AG09309 (cell line): ENCODE data around the gene TTC28.
"Not testable (repeated sequence)": the region's sequence is repeated elsewhere in the genome, so short reads cannot be mapped to it uniquely, and the experiment has no call there.

ENCODE experiments used
- DNase-seq: peaks from one replicate; pipeline ENCODE4 v3.0.0-alpha.2; 2010; ENCODE audit warnings: low read depth
- H3K4me3 ChIP-seq: 2 replicates; pipeline ENCODE4 v1.5.1; 2011; ENCODE audit warnings: mild to moderate bottlenecking, low read depth, low read length, moderate library complexity; ENCODE audit not compliant: control insufficient read depth
- TF ChIP-seq, protein P1 (sequence below): IDR thresholded peaks from 2 replicates; pipeline ENCODE4 v1.5.1; 2011; ENCODE audit warnings: mild to moderate bottlenecking, low read depth, low read length, inconsistent platforms; ENCODE audit not compliant: insufficient read depth, control insufficient read depth; ENCODE audit errors: missing control alignments

TTC28 gene

DNA sequence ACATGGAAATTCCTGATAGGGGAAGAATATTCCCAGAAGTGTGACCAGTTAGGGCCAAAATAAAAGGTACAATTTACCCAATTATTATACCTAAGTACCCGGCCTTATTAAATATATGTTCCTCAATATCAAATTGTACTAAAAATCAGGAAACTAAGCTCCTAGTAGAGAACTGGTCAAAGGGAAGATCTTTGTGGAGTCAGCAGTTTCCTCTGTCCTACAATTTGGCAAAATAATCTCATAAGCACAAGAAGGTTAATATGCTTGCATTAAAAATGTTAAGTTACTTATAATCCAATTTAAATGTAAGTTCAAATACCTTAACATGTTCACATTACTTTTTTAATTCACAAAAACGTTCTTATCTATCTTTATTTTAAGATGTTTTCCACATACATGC, 10.3 kb downstream of the TTC28 start:
- TF ChIP-seq, protein P1, sequence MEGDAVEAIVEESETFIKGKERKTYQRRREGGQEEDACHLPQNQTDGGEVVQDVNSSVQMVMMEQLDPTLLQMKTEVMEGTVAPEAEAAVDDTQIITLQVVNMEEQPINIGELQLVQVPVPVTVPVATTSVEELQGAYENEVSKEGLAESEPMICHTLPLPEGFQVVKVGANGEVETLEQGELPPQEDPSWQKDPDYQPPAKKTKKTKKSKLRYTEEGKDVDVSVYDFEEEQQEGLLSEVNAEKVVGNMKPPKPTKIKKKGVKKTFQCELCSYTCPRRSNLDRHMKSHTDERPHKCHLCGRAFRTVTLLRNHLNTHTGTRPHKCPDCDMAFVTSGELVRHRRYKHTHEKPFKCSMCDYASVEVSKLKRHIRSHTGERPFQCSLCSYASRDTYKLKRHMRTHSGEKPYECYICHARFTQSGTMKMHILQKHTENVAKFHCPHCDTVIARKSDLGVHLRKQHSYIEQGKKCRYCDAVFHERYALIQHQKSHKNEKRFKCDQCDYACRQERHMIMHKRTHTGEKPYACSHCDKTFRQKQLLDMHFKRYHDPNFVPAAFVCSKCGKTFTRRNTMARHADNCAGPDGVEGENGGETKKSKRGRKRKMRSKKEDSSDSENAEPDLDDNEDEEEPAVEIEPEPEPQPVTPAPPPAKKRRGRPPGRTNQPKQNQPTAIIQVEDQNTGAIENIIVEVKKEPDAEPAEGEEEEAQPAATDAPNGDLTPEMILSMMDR, result no peak
- no peak overlapping the region for H3K4me3 ChIP-seq
- DNase-seq, result no peak

DNA sequence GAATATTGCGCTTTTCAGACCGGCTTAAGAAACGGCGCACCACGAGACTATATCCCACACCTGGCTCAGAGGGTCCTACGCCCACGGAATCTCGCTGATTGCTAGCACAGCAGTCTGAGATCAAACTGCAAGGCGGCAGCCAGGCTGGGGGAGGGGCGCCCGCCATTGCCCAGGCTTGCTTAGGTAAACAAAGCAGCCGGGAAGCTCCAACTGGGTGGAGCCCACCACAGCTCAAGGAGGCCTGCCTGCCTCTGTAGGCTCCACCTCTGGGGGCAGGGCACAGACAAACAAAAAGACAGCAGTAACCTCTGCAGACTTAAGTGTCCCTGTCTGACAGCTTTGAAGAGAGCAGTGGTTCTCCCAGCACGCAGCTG, 16.1 kb downstream of the TTC28 start:
- not testable (repeated sequence) for H3K4me3 ChIP-seq, DNase-seq

DNA sequence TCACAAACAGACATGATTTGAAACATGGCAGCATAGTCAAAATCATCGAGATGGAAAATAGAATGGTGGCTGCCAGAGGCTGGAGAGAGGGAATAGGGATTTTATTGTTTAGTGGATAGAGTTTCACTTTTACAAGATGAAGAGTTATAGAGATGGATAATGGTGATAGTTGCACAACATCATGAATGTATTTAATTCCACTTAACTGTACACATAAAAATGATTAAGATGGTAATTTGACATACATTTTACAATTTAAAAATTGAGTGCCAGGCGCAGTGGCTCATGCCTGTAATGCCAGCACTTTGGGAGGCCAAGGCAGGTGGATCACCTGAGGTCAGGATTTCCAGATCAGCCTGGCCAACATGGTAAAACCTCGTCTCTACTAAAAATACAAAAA, 21.2 kb downstream of the TTC28 start:
- no peak for DNase-seq
- no peak overlapping the region for H3K4me3 ChIP-seq
- TF ChIP-seq, protein P1, result no peak

DNA sequence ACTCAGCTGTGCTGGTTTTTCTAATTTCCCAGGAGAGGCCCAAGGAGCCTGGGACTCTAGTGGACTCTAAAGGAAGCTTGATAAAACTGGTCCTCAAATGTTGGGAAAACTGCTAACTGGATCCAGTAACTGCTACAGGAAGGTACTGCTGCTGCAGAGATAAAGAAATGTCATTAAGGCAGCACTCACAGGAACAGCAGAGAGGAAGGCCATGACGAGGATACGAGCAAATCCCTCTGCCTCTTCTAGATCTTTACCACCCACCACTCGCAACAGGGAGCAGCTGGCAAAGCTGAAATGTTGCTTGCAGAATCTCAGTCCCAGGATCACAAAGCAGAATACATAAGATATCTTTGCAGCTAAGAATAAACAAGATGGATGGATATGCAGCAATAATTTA, 23.5 kb downstream of the TTC28 start:
- DNase-seq, result no peak
- H3K4me3 ChIP-seq, result no peak overlapping the region
- TF ChIP-seq, protein P1, result no peak

DNA sequence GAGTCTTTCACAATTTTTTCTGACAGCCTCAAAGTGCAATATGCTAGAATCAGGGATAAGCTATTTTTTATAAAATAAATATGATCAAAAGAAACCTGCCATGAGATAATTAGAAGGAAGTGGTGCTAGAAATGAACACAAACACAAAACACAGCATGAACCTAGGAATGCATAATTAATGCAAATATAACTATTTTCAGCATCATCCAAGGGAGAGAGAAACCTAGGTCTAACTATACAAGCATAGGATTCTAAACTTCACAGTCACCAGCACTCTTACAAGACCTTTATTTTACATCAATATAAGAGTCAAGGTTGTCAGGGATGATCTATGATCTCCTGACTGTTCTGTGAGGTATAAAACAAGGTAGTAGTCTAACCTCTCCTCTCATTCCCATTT, 29.2 kb downstream of the TTC28 start:
- no peak for DNase-seq
- no peak overlapping the region for H3K4me3 ChIP-seq
- TF ChIP-seq, protein P1, result no peak

DNA sequence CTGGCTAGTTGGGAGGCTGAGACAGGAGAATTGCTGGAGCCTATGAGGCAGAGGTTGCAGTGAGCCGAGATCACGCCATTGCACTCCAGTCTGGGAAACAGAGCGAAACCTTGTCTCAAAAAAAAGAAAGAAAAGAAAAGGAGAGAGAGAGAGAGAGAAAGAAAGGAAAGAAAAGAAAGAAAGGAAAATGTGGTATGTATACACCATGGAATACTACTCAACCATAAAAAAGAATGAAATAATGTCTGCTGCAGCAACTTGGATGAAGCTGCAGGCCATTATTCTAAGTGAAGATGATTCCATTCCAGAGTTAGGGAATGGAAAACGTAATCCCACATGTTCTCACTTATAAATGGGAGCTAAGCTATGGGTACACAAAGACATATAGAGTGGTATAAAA, 30.8 kb downstream of the TTC28 start:
- no peak overlapping the region for H3K4me3 ChIP-seq
- no peak for DNase-seq
- TF ChIP-seq, protein P1, result no peak

DNA sequence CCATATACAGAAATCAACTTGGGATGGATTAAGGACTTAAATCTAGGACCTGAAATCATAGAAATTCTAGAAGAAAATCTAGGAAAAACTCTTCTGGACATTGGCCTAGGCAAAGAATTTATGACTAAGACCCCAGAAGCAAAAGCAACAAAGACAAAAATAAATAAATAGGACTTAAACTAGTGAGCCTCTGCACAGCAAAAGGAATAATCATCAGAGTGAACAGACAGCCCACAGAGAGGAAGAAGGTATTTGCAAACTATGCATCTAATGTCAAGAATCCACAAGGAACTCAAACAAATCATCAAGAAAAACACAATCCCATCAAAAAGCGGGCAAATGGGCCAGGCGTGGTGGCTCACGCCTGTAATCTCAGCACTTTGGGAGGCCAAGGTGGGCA, 32.4 kb downstream of the TTC28 start:
- TF ChIP-seq, protein P1, result no peak
- DNase-seq, result no peak
- H3K4me3 ChIP-seq, result no peak overlapping the region

DNA sequence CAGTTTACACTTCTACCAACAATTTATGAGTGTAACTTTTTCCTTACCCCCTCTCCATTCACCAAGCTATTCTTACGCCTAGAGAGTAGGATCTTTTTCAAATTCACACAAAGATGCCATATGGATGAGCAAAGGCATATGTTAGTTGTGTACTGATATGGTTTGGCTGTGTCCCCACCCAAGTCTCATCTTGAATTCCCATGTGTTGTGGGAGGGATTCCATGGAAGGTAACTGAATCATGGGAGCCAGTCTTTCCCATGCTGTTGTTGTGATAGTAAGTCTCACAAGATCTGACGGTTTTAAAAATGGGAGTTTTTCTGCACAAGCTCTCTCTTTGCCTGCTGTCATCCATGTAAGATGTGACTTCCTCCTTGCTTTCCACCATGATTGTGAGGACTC, 40.3 kb downstream of the TTC28 start:
- no peak overlapping the region for H3K4me3 ChIP-seq
- no peak for DNase-seq
- TF ChIP-seq, protein P1, result no peak
